Bronchial epithelial cell (primary cell): ENCODE data around the gene C5orf63. TPM values are rescaled to one million over a fixed set of nuclear protein-coding genes. Genes with fewer than 3 reads are reported as not detected.
A peak's percentile ranks its signal among the peaks of the same experiment; 100 is the strongest.

Experiments
- DNase-seq: peaks from one replicate; pipeline ENCODE4 v3.0.0-alpha.2; 2010; ENCODE audit warnings: low read depth
- FAIRE-seq: peaks from 2 replicates; lab custom pipeline; 2011; peaks lifted over from hg19 to GRCh38; lab: Jason Lieb, UNC
- H3K27me3 ChIP-seq: 2 replicates; pipeline ENCODE4 v1.5.1; 2011; ENCODE audit warnings: low read length; ENCODE audit not compliant: control insufficient read depth, insufficient read depth
- H3K36me3 ChIP-seq: 2 replicates; pipeline ENCODE4 v1.5.1; 2011; ENCODE audit warnings: low read length; ENCODE audit not compliant: control insufficient read depth, insufficient read depth
- H3K4me3 ChIP-seq: 2 replicates; pipeline ENCODE4 v1.5.1; 2011; ENCODE audit warnings: mild to moderate bottlenecking, low read depth, low read length, control low read depth
- CTCF ChIP-seq: IDR thresholded peaks from 2 replicates; pipeline ENCODE4 v1.5.1; 2011; ENCODE audit warnings: mild to moderate bottlenecking, moderate library complexity, low read length, control low read depth, inconsistent platforms; ENCODE audit not compliant: insufficient read depth, severe bottlenecking
- total RNA-seq: library from RNA; depleted of rRNA; stranded (reverse); fragments of >200 nt; gene quantifications from 2 replicates; pipeline ENCODE4 v1.2.1, GENCODE V29; 2014

The C5orf63 gene
- total RNA-seq, 1 donor from 2014 or later = 4.5 TPM

- FAIRE-seq (no peak), DNase-seq (no peak)
- H3K36me3 ChIP-seq = no peaks in the 10 kb centered on the region
- H3K4me3 ChIP-seq = no peak overlapping the region
- no peak for TF ChIP-seq CTCF
- no peaks in the 10 kb centered on the region for H3K27me3 ChIP-seq
Observed at GRCh38 chr5:127089191-127089590, 15.9 kb upstream of the C5orf63 start.

GRCh38 chr5:127088251-127088650 is 14.9 kb upstream of the C5orf63 start:
- H3K27me3 ChIP-seq = no peaks in the 10 kb centered on the region
- no peak for TF ChIP-seq CTCF
- no peaks in the 10 kb centered on the region for H3K36me3 ChIP-seq
- H3K4me3 ChIP-seq = no peak overlapping the region
- DNase-seq (peak; percentile 99), FAIRE-seq (peak; percentile 93)

- peak; percentile 34 for DNase-seq
- no peak for TF ChIP-seq CTCF
- Histone ChIP-seq H3K27me3 (no peaks in the 10 kb centered on the region), H3K36me3 (no peaks in the 10 kb centered on the region), H3K4me3 (no peak overlapping the region)
- FAIRE-seq = no peak
Observed at GRCh38 chr5:127086589-127086988, 13.3 kb upstream of the C5orf63 start.

- FAIRE-seq = peak; percentile 47
- H3K27me3 ChIP-seq = no peaks in the 10 kb centered on the region
- no peaks in the 10 kb centered on the region for H3K36me3 ChIP-seq
- no peak overlapping the region for H3K4me3 ChIP-seq
- DNase-seq = no peak
- TF ChIP-seq CTCF = no peak
Observed at GRCh38 chr5:127085796-127086195, 12.5 kb upstream of the C5orf63 start.

GRCh38 chr5:127085371-127085770 is 12.1 kb upstream of the C5orf63 start:
- FAIRE-seq = peak; percentile 28
- H3K4me3 ChIP-seq = no peak overlapping the region
- no peaks in the 10 kb centered on the region for H3K36me3 ChIP-seq
- peak; percentile 73 for DNase-seq
- TF ChIP-seq CTCF = no peak
- H3K27me3 ChIP-seq = no peaks in the 10 kb centered on the region

GRCh38 chr5:127084656-127085055 is 11.4 kb upstream of the C5orf63 start:
- FAIRE-seq = no peak

More at GRCh38 chr5:127084656-127085055, 11.4 kb upstream of the C5orf63 start:
- Histone ChIP-seq H3K27me3 (no peaks in the 10 kb centered on the region), H3K4me3 (no peak overlapping the region), H3K36me3 (no peaks in the 10 kb centered on the region)
- DNase-seq = no peak
- no peak for TF ChIP-seq CTCF
